Stimulated activated CD4-positive, alpha-beta T cell treated with anti-CD3 and anti-CD28 coated beads, Interleukin-12 subunit alpha, Interleukin-12 subunit beta, amount 100 ng/mL, for 24 hours (primary cell): Measurements from ENCODE around the gene NAXE.
A peak's percentile ranks its signal among the peaks of the same experiment; 100 is the strongest.
"Not testable (repeated sequence)": the region's sequence is repeated elsewhere in the genome, so short reads cannot be mapped to it uniquely, and the experiment has no call there.

Source experiments
- DNase-seq, 2 experiments: peaks; one replicate each; pipeline ENCODE4 v3.0.0-alpha.2; 2020; ENCODE audit warnings: low read depth in 2 of 2

NAXE gene

GRCh38 chr1:156623946-156624813 is 32.6 kb downstream of the NAXE start:
- no peak for DNase-seq

- no peak for DNase-seq
These were observed 33.3 kb downstream of the NAXE start for GRCh38 chr1:156624814-156625435.

GRCh38 chr1:156625436-156626078 is 34.0 kb downstream of the NAXE start:
- DNase-seq = peak; percentile 30 to 57

GRCh38 chr1:156626079-156626438 is 34.5 kb downstream of the NAXE start:
- no peak for DNase-seq

GRCh38 chr1:156627313-156627880 is 35.8 kb downstream of the NAXE start:
- DNase-seq = no peak

- DNase-seq = no peak
These were observed 38.4 kb downstream of the NAXE start for GRCh38 chr1:156629823-156630449.

- not testable (repeated sequence) for DNase-seq
These were observed 39.6 kb downstream of the NAXE start for GRCh38 chr1:156631152-156631551.

- DNase-seq = no peak
These were observed 40.8 kb downstream of the NAXE start for GRCh38 chr1:156632355-156632754.

GRCh38 chr1:156638189-156638985 is 46.8 kb downstream of the NAXE start:
- DNase-seq = no peak

GRCh38 chr1:156639601-156640101 is 48.1 kb downstream of the NAXE start:
- DNase-seq = no peak

GRCh38 chr1:156640842-156641706 is 49.5 kb downstream of the NAXE start:
- DNase-seq = no peak

GRCh38 chr1:156641761-156642264 is 50.2 kb downstream of the NAXE start, which contains the start of gene BCAN:
TSS of gene BCAN (plus strand) at chr1:156642117. CDS start at chr1:156646055, 3,938 bp downstream.
- no peak for DNase-seq

GRCh38 chr1:156642265-156643048 is 50.9 kb downstream of the NAXE start:
- no peak for DNase-seq

GRCh38 chr1:156643049-156643777 is 51.6 kb downstream of the NAXE start:
- DNase-seq = no peak

- DNase-seq = no peak
These were observed 52.2 kb downstream of the NAXE start for GRCh38 chr1:156643778-156644092.
